ENCODE results near the gene CDKAL1.

GRCh38 chr6:20497216-20498040, 36.8 kb upstream of the CDKAL1 start:
- TF ChIP-seq CTCF (IDR thresholded peaks at IDR 0.05) (no peak), EZH2phosphoT487 (IDR thresholded peaks at IDR 0.05) (no peak), EZH2 (IDR thresholded peaks at IDR 0.05) (no peak)

Measured in neural progenitor cell (in vitro differentiated cells).